Suprapubic skin (tissue), 4 donors: ENCODE data around the gene RPRM.

Source experiments
- EP300 ChIP-seq: sonication (generic); formaldehyde crosslinking; IDR thresholded peaks from one replicate; pipeline ENCODE4 v1.6.1; 2017; ENCODE audit warnings: antibody characterized with exemption
- POLR2AphosphoS5 ChIP-seq, 3 donors: sonication (generic); formaldehyde crosslinking; IDR thresholded peaks; one replicate each; pipeline ENCODE4 v1.6.1; 2017; ENCODE audit warnings: antibody characterized with exemption in 3 of 3

- TF ChIP-seq POLR2AphosphoS5 (IDR thresholded peaks at IDR 0.05), result no peak
- TF ChIP-seq EP300, result no peak
Measured at GRCh38 chr2:153495725-153496124, 17.2 kb upstream of the RPRM start.
